ENCODE data around the gene NCAM2.

NCAM2 gene

DNA sequence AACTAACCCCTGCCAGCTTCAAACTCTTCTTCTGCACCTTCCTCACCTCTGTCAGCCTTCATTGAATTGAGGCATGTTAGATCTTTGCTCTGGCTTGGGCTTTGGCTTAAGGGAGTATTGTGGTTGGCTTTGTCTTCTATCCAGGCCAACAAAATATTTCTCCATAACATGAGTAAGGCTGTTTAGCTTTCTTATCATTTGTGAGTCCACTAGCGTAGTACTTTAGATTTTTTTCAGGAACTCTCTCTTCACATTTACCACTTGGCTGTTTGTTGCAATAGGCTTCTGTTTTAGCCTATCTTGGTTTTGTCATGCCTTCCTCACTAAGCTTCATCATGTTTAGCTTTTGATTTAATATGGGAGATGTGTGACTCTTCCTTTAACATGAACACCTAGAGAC is 417.5 kb downstream of the NCAM2 start:
- CTCF ChIA-PET: no interaction called here
- POLR2A ChIA-PET: no interaction called here
- DNase-seq (ENCODE audit: extremely low spot score): no peak
- no peak for TF ChIP-seq FOXA1 (IDR thresholded peaks at IDR 0.05)
- no peak for TF ChIP-seq ELF4 (IDR thresholded peaks at IDR 0.05)
- no peak for TF ChIP-seq SUZ12 (IDR thresholded peaks at IDR 0.05)
- no peak for TF ChIP-seq SP1 (IDR thresholded peaks at IDR 0.05)
- TF ChIP-seq ARNT (IDR thresholded peaks at IDR 0.05): no peak
- no peak for TF ChIP-seq HDGF (IDR thresholded peaks at IDR 0.05; ENCODE audit: borderline replicate concordance)

DNA sequence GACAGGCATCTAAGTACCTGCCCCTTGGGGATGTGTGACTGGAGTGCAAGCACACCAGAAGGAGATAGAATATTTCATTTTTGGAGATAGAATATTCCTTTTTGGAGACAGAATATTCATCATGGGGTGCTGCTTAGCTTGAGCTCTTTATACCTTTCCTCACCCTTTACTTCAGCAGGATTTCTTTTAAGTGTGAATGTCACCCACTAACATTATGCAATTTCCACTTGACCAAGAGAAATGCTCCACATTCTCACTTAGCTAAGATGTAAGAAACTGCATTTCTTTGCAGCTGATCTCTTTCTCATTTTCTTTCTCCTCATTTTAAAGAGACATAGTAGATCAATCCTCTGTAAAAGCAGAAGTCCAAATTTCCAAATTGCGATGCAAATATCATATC is 436.7 kb downstream of the NCAM2 start:
- TF ChIP-seq FOXK2 (IDR thresholded peaks at IDR 0.05) (no peak), ARNT (IDR thresholded peaks at IDR 0.05) (no peak), SUZ12 (IDR thresholded peaks at IDR 0.05) (no peak)
- no peak for DNase-seq (ENCODE audit: extremely low spot score)
- POLR2A ChIA-PET: no interaction called here
- CTCF ChIA-PET: interaction anchor here (0.6 kb wide), 1 partner anchor 12 kb away, joined by 3 read pairs; no protein-coding TSS in a partner anchor

DNA sequence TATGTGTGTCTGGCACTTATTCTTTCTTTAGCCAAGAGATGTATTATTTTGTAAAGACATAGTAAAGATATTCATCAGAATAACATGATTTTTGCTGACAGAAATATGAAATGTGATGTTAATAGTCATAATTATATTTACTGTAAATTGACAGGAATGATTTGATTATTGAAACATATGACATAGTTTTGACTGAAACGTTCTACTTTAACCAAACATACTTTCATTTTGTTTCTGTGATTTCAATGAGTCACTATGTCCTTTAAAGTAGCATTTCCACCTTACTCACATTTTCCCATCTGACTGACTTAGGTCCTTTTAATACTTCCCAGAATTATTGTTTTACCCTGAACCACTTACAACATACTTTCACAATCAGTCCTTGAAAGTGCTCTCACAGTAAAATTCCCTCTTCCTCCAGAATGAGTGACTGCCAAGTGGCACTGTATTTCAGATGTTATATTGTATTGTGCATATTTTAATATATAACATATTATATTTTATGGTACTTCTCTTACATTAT is 437.9 kb downstream of the NCAM2 start:
- TF ChIP-seq SUZ12 (IDR thresholded peaks at IDR 0.05) (no peak), FOXA1 (IDR thresholded peaks at IDR 0.05) (no peak), FOXM1 (IDR thresholded peaks at IDR 0.05; ENCODE audit: borderline replicate concordance) (no peak), HDGF (IDR thresholded peaks at IDR 0.05; ENCODE audit: borderline replicate concordance) (no peak), ELF4 (IDR thresholded peaks at IDR 0.05) (no peak), FOXK2 (IDR thresholded peaks at IDR 0.05) (no peak), ARNT (IDR thresholded peaks at IDR 0.05) (no peak)
- POLR2A ChIA-PET: no interaction called here
- CTCF ChIA-PET: no interaction called here
- no peak for DNase-seq (ENCODE audit: extremely low spot score)

DNA sequence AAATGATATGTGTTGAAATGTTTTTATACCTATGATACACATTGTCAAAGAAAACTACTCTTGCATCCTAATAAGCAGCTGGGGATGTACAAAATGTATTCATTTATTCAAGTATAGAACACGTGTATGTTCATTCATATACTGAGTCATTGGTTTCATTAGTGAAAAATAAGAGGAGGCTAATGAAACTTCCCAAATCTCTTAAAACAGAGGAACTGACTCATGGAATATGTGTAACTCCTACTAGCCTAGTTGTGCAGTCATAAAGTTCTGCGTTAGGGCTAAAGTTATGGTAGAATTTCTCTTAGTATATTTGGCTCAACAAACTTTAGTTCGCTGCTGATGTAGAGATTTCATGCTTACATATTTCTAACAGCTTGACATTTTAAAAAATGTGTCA is 441.6 kb downstream of the NCAM2 start:
- CTCF ChIA-PET: no interaction called here
- TF ChIP-seq, protein P1, sequence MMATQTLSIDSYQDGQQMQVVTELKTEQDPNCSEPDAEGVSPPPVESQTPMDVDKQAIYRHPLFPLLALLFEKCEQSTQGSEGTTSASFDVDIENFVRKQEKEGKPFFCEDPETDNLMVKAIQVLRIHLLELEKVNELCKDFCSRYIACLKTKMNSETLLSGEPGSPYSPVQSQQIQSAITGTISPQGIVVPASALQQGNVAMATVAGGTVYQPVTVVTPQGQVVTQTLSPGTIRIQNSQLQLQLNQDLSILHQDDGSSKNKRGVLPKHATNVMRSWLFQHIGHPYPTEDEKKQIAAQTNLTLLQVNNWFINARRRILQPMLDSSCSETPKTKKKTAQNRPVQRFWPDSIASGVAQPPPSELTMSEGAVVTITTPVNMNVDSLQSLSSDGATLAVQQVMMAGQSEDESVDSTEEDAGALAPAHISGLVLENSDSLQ (IDR thresholded peaks at IDR 0.05): no peak
- no peak for TF ChIP-seq LEF1 (IDR thresholded peaks at IDR 0.05; ENCODE audit: borderline replicate concordance)
- TF ChIP-seq FOXM1 (IDR thresholded peaks at IDR 0.05; ENCODE audit: borderline replicate concordance): no peak
- no peak for TF ChIP-seq FOXK2 (IDR thresholded peaks at IDR 0.05)
- no peak for TF ChIP-seq BHLHE40 (IDR thresholded peaks at IDR 0.05; ENCODE audit: borderline replicate concordance)
- no peak for TF ChIP-seq CTBP1 (IDR thresholded peaks at IDR 0.05; ENCODE audit: borderline replicate concordance)
- TF ChIP-seq ZNF384 (IDR thresholded peaks at IDR 0.05): no peak
- TF ChIP-seq SP1 (IDR thresholded peaks at IDR 0.05): no peak
- no peak for TF ChIP-seq SUZ12 (IDR thresholded peaks at IDR 0.05)
- TF ChIP-seq FOXA1 (IDR thresholded peaks at IDR 0.05): no peak
- no peak for TF ChIP-seq NFRKB (IDR thresholded peaks at IDR 0.05)
- no peak for TF ChIP-seq L3MBTL2 (conservative IDR thresholded peaks at IDR 0.05)
- no peak for TF ChIP-seq HDGF (IDR thresholded peaks at IDR 0.05; ENCODE audit: borderline replicate concordance)
- TF ChIP-seq ELF4 (IDR thresholded peaks at IDR 0.05): no peak
- POLR2A ChIA-PET: no interaction called here
- no peak for DNase-seq (ENCODE audit: extremely low spot score)

DNA sequence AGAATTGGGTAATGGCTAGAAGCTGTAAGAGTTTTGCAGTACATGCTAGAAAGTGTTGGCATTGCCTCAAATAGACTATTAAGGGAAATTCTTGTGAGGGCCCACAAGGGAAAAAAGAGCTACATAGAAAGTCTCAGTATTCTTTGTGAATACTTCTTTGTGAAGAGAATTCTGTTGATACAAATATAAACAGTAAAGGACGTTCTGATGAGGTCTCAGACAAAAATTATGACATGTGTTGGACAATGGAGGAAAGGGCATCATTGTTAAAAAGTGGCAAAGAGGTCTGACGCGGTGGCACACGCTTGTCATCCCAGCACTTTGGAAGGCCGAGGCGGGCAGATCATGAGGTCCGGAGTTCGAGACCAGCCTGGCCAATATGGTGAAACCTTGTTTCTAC is 458.9 kb downstream of the NCAM2 start:
- no peak for DNase-seq (ENCODE audit: extremely low spot score)
- POLR2A ChIA-PET: no interaction called here
- CTCF ChIA-PET: no interaction called here
- TF ChIP-seq FOXA1 (IDR thresholded peaks at IDR 0.05) (no peak), TARDBP (IDR thresholded peaks at IDR 0.05) (no peak), SP1 (IDR thresholded peaks at IDR 0.05) (no peak), SUZ12 (IDR thresholded peaks at IDR 0.05) (no peak), FOXM1 (IDR thresholded peaks at IDR 0.05; ENCODE audit: borderline replicate concordance) (no peak), LEF1 (IDR thresholded peaks at IDR 0.05; ENCODE audit: borderline replicate concordance) (no peak), CTBP1 (IDR thresholded peaks at IDR 0.05; ENCODE audit: borderline replicate concordance) (no peak), ELF4 (IDR thresholded peaks at IDR 0.05) (no peak), HDGF (IDR thresholded peaks at IDR 0.05; ENCODE audit: borderline replicate concordance) (no peak), BHLHE40 (IDR thresholded peaks at IDR 0.05; ENCODE audit: borderline replicate concordance) (no peak), L3MBTL2 (conservative IDR thresholded peaks at IDR 0.05) (no peak), ARNT (IDR thresholded peaks at IDR 0.05) (no peak), NFRKB (IDR thresholded peaks at IDR 0.05) (no peak), FOXK2 (IDR thresholded peaks at IDR 0.05) (no peak), ZNF384 (IDR thresholded peaks at IDR 0.05) (no peak)
- TF ChIP-seq, protein P1 (IDR thresholded peaks at IDR 0.05): no peak

DNA sequence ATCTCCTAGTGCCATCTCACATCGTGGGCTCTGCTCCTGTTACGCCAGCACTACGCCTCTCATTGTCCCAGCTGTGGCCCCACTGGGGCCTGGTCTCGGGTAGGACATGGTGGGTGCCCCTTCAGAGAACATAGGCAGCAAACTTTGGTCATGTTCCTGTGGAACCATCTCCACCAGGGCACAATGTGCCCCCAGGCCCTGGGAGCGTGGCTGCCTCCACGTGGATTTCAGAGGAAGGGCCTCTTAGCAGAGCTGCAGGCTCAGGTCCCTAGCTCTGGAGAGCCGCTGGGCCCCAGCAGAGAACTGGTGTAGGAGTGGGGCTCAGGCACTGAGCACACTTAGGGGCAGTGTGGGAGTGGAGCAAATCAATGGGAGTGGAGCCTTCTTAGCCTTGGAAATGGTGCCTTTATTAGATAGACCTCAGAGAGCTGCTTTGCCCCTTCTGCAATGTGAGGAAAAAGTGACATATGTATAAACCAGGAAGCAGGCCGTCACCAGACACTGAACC is 460.0 kb downstream of the NCAM2 start:
- ChIA-PET POLR2A (no interaction called here), CTCF (no interaction called here)
- DNase-seq (ENCODE audit: extremely low spot score): no peak
- TF ChIP-seq L3MBTL2 (conservative IDR thresholded peaks at IDR 0.05) (no peak), TARDBP (IDR thresholded peaks at IDR 0.05) (no peak), FOXA1 (IDR thresholded peaks at IDR 0.05) (no peak)

DNA sequence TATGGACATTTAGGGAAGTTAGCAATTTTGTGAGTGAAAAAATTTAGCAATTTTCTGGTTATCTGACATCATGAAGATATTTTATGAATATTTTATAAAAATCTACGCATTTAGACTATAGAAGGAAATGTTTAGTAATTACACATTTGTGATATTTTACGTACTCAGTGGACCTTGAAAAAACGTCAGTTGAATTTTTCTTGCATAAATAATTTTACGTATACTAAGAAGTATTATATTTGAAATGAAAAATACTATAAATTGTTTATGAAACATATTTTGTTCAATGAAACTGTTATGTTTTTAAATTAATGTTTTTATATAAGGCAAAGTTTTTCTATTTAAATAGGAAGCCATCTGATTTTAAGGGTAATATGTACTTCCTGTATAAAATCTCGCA is 462.8 kb downstream of the NCAM2 start:
- ChIA-PET POLR2A (no interaction called here), CTCF (no interaction called here)
- DNase-seq (ENCODE audit: extremely low spot score): no peak
- no peak for TF ChIP-seq NFRKB (IDR thresholded peaks at IDR 0.05)
- TF ChIP-seq, protein P1 (IDR thresholded peaks at IDR 0.05): no peak
- no peak for TF ChIP-seq FOXA1 (IDR thresholded peaks at IDR 0.05)
- no peak for TF ChIP-seq TARDBP (IDR thresholded peaks at IDR 0.05)
- no peak for TF ChIP-seq ARNT (IDR thresholded peaks at IDR 0.05)
- no peak for TF ChIP-seq FOXK2 (IDR thresholded peaks at IDR 0.05)
